ENCODE data around the gene JMJD1C. TPM values are rescaled to one million over a fixed set of nuclear protein-coding genes. Genes with fewer than 3 reads are reported as not detected.

The JMJD1C gene
- total and polyA plus RNA-seq, 2 donors: 27.8 to 273 TPM

- WGBS: 4% methylated on average over 5 of the region's 5 CpGs
- Histone ChIP-seq H3K4me1 (ENCODE audit: insufficient read depth) (no peaks in the 10 kb centered on the region), H3K36me3 (ENCODE audit: insufficient read depth) (no peaks in the 10 kb centered on the region), H3K27ac (ENCODE audit: low read depth) (peak overlapping the region; percentile 50), H3K4me3 (ENCODE audit: low read depth, low read length) (peak overlapping the region; percentile 46)
- DNase-seq (ENCODE audit: extremely low spot score): peak; percentile 50
These were observed 200.6 kb downstream of the JMJD1C start for GRCh38 chr10:63265222-63265617.

GRCh38 chr10:63264617-63265221 is 201.1 kb downstream of the JMJD1C start:
- Histone ChIP-seq H3K4me1 (ENCODE audit: insufficient read depth) (peaks cover 2% of the 10 kb centered on the region), H3K4me3 (ENCODE audit: low read depth, low read length) (peak overlapping the region; percentile 46), H3K36me3 (ENCODE audit: insufficient read depth) (no peaks in the 10 kb centered on the region), H3K27ac (ENCODE audit: low read depth) (peak overlapping the region; percentile 50)
- DNase-seq (ENCODE audit: extremely low spot score): no peak

GRCh38 chr10:63262430-63263073 is 203.2 kb downstream of the JMJD1C start:
- DNase-seq (ENCODE audit: extremely low spot score): no peak
- Histone ChIP-seq H3K4me1 (ENCODE audit: insufficient read depth) (peaks cover 2% of the 10 kb centered on the region), H3K36me3 (ENCODE audit: insufficient read depth) (no peaks in the 10 kb centered on the region), H3K27ac (ENCODE audit: low read depth) (no peak overlapping the region), H3K4me3 (ENCODE audit: low read depth, low read length) (no peak overlapping the region)
- 71% methylated on average over 5 of the region's 5 CpGs for WGBS

GRCh38 chr10:63261496-63261895 is 204.3 kb downstream of the JMJD1C start:
- H3K4me1 ChIP-seq (ENCODE audit: insufficient read depth): peaks cover 2% of the 10 kb centered on the region
- no peak overlapping the region for H3K4me3 ChIP-seq (ENCODE audit: low read depth, low read length)
- WGBS: 89% methylated on average over 3 of the region's 3 CpGs
- no peak for DNase-seq (ENCODE audit: extremely low spot score)
- H3K27ac ChIP-seq (ENCODE audit: low read depth): peak overlapping the region; percentile 38
- no peaks in the 10 kb centered on the region for H3K36me3 ChIP-seq (ENCODE audit: insufficient read depth)

- no peak overlapping the region for H3K4me3 ChIP-seq (ENCODE audit: low read depth, low read length)
- H3K4me1 ChIP-seq (ENCODE audit: insufficient read depth): peaks cover 2% of the 10 kb centered on the region
- no peak for DNase-seq (ENCODE audit: extremely low spot score)
- 83% methylated on average over 3 of the region's 3 CpGs for WGBS
- no peak overlapping the region for H3K27ac ChIP-seq (ENCODE audit: low read depth)
- H3K36me3 ChIP-seq (ENCODE audit: insufficient read depth): no peaks in the 10 kb centered on the region
These were observed 204.9 kb downstream of the JMJD1C start for GRCh38 chr10:63260860-63261251.

- no peak overlapping the region for H3K27ac ChIP-seq (ENCODE audit: low read depth)
- H3K4me1 ChIP-seq (ENCODE audit: insufficient read depth): peaks cover 2% of the 10 kb centered on the region
- no peak overlapping the region for H3K4me3 ChIP-seq (ENCODE audit: low read depth, low read length)
- WGBS: 94% methylated on average over 17 of the region's 17 CpGs
- DNase-seq (ENCODE audit: extremely low spot score): no peak
- no peaks in the 10 kb centered on the region for H3K36me3 ChIP-seq (ENCODE audit: insufficient read depth)
These were observed 205.5 kb downstream of the JMJD1C start for GRCh38 chr10:63260103-63260859.

- DNase-seq (ENCODE audit: extremely low spot score): no peak
- H3K36me3 ChIP-seq (ENCODE audit: insufficient read depth): no peaks in the 10 kb centered on the region
- H3K27ac ChIP-seq (ENCODE audit: low read depth): no peak overlapping the region
- WGBS: 67% methylated on average over 2 of the region's 2 CpGs
- no peak overlapping the region for H3K4me3 ChIP-seq (ENCODE audit: low read depth, low read length)
- H3K4me1 ChIP-seq (ENCODE audit: insufficient read depth): peaks cover 2% of the 10 kb centered on the region
These were observed 206.7 kb downstream of the JMJD1C start for GRCh38 chr10:63258920-63259678.

GRCh38 chr10:63257778-63258177 is 208.0 kb downstream of the JMJD1C start:
- DNase-seq (ENCODE audit: extremely low spot score): no peak
- H3K27ac ChIP-seq (ENCODE audit: low read depth): no peak overlapping the region
- H3K36me3 ChIP-seq (ENCODE audit: insufficient read depth): no peaks in the 10 kb centered on the region
- H3K4me3 ChIP-seq (ENCODE audit: low read depth, low read length): no peak overlapping the region
- 63% methylated on average over 2 of the region's 2 CpGs for WGBS
- peaks cover 2% of the 10 kb centered on the region for H3K4me1 ChIP-seq (ENCODE audit: insufficient read depth)

GRCh38 chr10:63256009-63256773 is 209.6 kb downstream of the JMJD1C start:
- no peak overlapping the region for H3K27ac ChIP-seq (ENCODE audit: low read depth)
- H3K4me1 ChIP-seq (ENCODE audit: insufficient read depth): peaks cover 2% of the 10 kb centered on the region
- 45% methylated on average over 3 of the region's 3 CpGs for WGBS
- no peaks in the 10 kb centered on the region for H3K36me3 ChIP-seq (ENCODE audit: insufficient read depth)
- no peak overlapping the region for H3K4me3 ChIP-seq (ENCODE audit: low read depth, low read length)
- no peak for DNase-seq (ENCODE audit: extremely low spot score)

GRCh38 chr10:63255316-63255715 is 210.5 kb downstream of the JMJD1C start:
- Histone ChIP-seq H3K4me3 (ENCODE audit: low read depth, low read length) (no peak overlapping the region), H3K4me1 (ENCODE audit: insufficient read depth) (peaks cover 2% of the 10 kb centered on the region), H3K27ac (ENCODE audit: low read depth) (no peak overlapping the region), H3K36me3 (ENCODE audit: insufficient read depth) (no peaks in the 10 kb centered on the region)
- DNase-seq (ENCODE audit: extremely low spot score): no peak
- 87% methylated on average over 4 of the region's 4 CpGs for WGBS

- H3K27ac ChIP-seq (ENCODE audit: low read depth): no peak overlapping the region
- H3K4me3 ChIP-seq (ENCODE audit: low read depth, low read length): no peak overlapping the region
- no peaks in the 10 kb centered on the region for H3K4me1 ChIP-seq (ENCODE audit: insufficient read depth)
- 97% methylated on average over 4 of the region's 4 CpGs for WGBS
- H3K36me3 ChIP-seq (ENCODE audit: insufficient read depth): no peaks in the 10 kb centered on the region
- DNase-seq (ENCODE audit: extremely low spot score): no peak
These were observed 212.7 kb downstream of the JMJD1C start for GRCh38 chr10:63253040-63253439.

GRCh38 chr10:63252095-63252762 is 213.5 kb downstream of the JMJD1C start:
- no peak overlapping the region for H3K4me3 ChIP-seq (ENCODE audit: low read depth, low read length)
- H3K4me1 ChIP-seq (ENCODE audit: insufficient read depth): no peaks in the 10 kb centered on the region
- no peak for DNase-seq (ENCODE audit: extremely low spot score)
- no peak overlapping the region for H3K27ac ChIP-seq (ENCODE audit: low read depth)
- H3K36me3 ChIP-seq (ENCODE audit: insufficient read depth): no peaks in the 10 kb centered on the region

- no peak for DNase-seq (ENCODE audit: extremely low spot score)
- WGBS: 68% methylated on average over 2 of the region's 2 CpGs
- Histone ChIP-seq H3K4me1 (ENCODE audit: insufficient read depth) (no peaks in the 10 kb centered on the region), H3K36me3 (ENCODE audit: insufficient read depth) (no peaks in the 10 kb centered on the region), H3K4me3 (ENCODE audit: low read depth, low read length) (no peak overlapping the region), H3K27ac (ENCODE audit: low read depth) (no peak overlapping the region)
These were observed 215.7 kb downstream of the JMJD1C start for GRCh38 chr10:63250032-63250431.
